ENCODE results near the gene HBZ.
"Not testable (repeated sequence)": the region's sequence is repeated elsewhere in the genome, so short reads cannot be mapped to it uniquely, and the experiment has no call there.

Gene HBZ

DNA sequence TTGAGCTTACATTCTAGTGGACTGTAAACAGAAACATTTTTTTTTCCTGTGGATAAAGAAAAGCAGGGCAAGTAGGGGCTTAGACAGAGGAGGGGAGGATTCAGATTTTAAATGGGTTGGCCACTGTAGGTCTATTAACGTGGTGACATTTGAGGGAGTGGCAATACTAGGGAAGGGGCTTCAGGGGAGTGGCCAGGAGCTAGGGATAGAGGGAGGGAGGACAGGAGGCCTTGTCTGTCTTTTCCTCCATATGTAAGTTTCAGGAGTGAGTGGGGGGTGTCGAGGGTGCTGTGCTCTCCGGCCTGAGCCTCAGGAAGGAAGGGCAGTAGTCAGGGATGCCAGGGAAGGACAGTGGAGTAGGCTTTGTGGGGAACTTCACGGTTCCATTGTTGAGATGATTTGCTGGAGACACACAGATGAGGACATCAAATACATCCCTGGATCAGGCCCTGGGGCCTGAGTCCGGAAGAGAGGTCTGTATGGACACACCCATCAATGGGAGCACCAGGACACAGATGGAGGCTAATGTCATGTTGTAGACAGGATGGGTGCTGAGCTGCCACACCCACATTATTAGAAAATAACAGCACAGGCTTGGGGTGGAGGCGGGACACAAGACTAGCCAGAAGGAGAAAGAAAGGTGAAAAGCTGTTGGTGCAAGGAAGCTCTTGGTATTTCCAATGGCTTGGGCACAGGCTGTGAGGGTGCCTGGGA lies 6.8 kb downstream of the HBZ start:
- Histone ChIP-seq H3K27me3 (ENCODE audit: control insufficient read depth in 1 of 2, insufficient read depth in 2 of 2, low read length in 2 of 2) (peaks cover 13 to 26% of the 10 kb centered on the region in 2 donors), H3K4me1 (ENCODE audit: insufficient read depth, low read length) (peaks cover 6% of the 10 kb centered on the region), H3K36me3 (ENCODE audit: insufficient read depth, low read length) (no peaks in the 10 kb centered on the region), H3K9me3 (ENCODE audit: low read length) (no peaks in the 10 kb centered on the region), H3K27ac (ENCODE audit: low read depth, low read length) (no peak overlapping the region), H3K4me3 (ENCODE audit: low read depth in 1 of 2, low read length in 2 of 2) (no peak overlapping the region), H3K9ac (ENCODE audit: low read length) (no peak overlapping the region)

GRCh38 chr16:160242-160641 lies 7.8 kb downstream of the HBZ start:
- H3K36me3 ChIP-seq (ENCODE audit: insufficient read depth, low read length); H3K9me3 ChIP-seq (ENCODE audit: low read length); H3K4me1 ChIP-seq (ENCODE audit: insufficient read depth, low read length); H3K4me3 ChIP-seq (ENCODE audit: low read depth in 1 of 2, low read length in 2 of 2); H3K9ac ChIP-seq (ENCODE audit: low read length); H3K27ac ChIP-seq (ENCODE audit: low read depth, low read length): not testable (repeated sequence)
- peaks cover 8 to 21% of the 10 kb centered on the region in 2 donors for H3K27me3 ChIP-seq (ENCODE audit: control insufficient read depth in 1 of 2, insufficient read depth in 2 of 2, low read length in 2 of 2)

- H3K9me3 ChIP-seq (ENCODE audit: low read length): no peaks in the 10 kb centered on the region
- no peaks in the 10 kb centered on the region for H3K36me3 ChIP-seq (ENCODE audit: insufficient read depth, low read length)
- H3K27ac ChIP-seq (ENCODE audit: low read depth, low read length): no peak overlapping the region
- H3K27me3 ChIP-seq (ENCODE audit: control insufficient read depth in 1 of 2, insufficient read depth in 2 of 2, low read length in 2 of 2): peaks cover 13 to 21% of the 10 kb centered on the region in 2 donors
- peaks cover 7% of the 10 kb centered on the region for H3K4me1 ChIP-seq (ENCODE audit: insufficient read depth, low read length)
- no peak overlapping the region for H3K4me3 ChIP-seq (ENCODE audit: low read depth in 1 of 2, low read length in 2 of 2)
- no peak overlapping the region for H3K9ac ChIP-seq (ENCODE audit: low read length)
Measured at GRCh38 chr16:160691-161190, 8.3 kb downstream of the HBZ start.

- Histone ChIP-seq H3K4me3 (ENCODE audit: low read depth in 1 of 2, low read length in 2 of 2) (no peak overlapping the region), H3K9me3 (ENCODE audit: low read length) (no peaks in the 10 kb centered on the region), H3K9ac (ENCODE audit: low read length) (no peak overlapping the region), H3K4me1 (ENCODE audit: insufficient read depth, low read length) (peaks cover 10% of the 10 kb centered on the region), H3K27me3 (ENCODE audit: control insufficient read depth in 1 of 2, insufficient read depth in 2 of 2, low read length in 2 of 2) (peaks cover 24 to 35% of the 10 kb centered on the region in 2 donors), H3K36me3 (ENCODE audit: insufficient read depth, low read length) (no peaks in the 10 kb centered on the region), H3K27ac (ENCODE audit: low read depth, low read length) (no peak overlapping the region)
Measured at GRCh38 chr16:162271-162991, 10.0 kb downstream of the HBZ start.

DNA sequence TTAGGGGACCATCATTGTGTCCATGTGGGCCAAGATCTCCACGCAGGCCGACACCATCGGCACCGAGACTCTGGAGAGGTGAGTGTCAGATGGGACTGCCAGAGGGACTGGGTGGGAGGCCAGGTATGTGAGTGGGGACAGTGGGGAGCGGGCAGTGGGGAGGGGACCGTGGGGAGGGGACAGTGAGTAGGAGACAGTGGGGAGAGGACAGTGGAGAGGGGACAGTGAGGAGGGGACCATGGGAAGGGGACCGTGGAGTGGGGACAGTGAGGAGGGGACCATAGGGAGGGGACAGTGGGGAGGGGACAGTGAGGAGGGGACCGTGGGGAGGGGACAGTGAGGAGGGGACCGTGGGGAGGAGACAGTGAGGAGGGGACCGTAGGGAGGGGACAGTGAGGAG lies 10.7 kb downstream of the HBZ start:
- H3K27me3 ChIP-seq (ENCODE audit: control insufficient read depth in 1 of 2, insufficient read depth in 2 of 2, low read length in 2 of 2): peaks cover 31 to 36% of the 10 kb centered on the region in 2 donors
- H3K9ac ChIP-seq (ENCODE audit: low read length); H3K4me3 ChIP-seq (ENCODE audit: low read depth in 1 of 2, low read length in 2 of 2); H3K9me3 ChIP-seq (ENCODE audit: low read length); H3K27ac ChIP-seq (ENCODE audit: low read depth, low read length); H3K36me3 ChIP-seq (ENCODE audit: insufficient read depth, low read length): not testable (repeated sequence)
- peaks cover 10% of the 10 kb centered on the region for H3K4me1 ChIP-seq (ENCODE audit: insufficient read depth, low read length)

- H3K4me3 ChIP-seq (ENCODE audit: low read depth in 1 of 2, low read length in 2 of 2); H3K27ac ChIP-seq (ENCODE audit: low read depth, low read length); H3K9me3 ChIP-seq (ENCODE audit: low read length); H3K9ac ChIP-seq (ENCODE audit: low read length); H3K36me3 ChIP-seq (ENCODE audit: insufficient read depth, low read length): not testable (repeated sequence)
- Histone ChIP-seq H3K4me1 (ENCODE audit: insufficient read depth, low read length) (peaks cover 10% of the 10 kb centered on the region), H3K27me3 (ENCODE audit: control insufficient read depth in 1 of 2, insufficient read depth in 2 of 2, low read length in 2 of 2) (peaks cover 36 to 38% of the 10 kb centered on the region in 2 donors)
Measured at GRCh38 chr16:163696-164095, 11.3 kb downstream of the HBZ start.

GRCh38 chr16:164134-164823 lies 11.8 kb downstream of the HBZ start:
- H3K9me3 ChIP-seq (ENCODE audit: low read length); H3K36me3 ChIP-seq (ENCODE audit: insufficient read depth, low read length): not testable (repeated sequence)
- H3K27me3 ChIP-seq (ENCODE audit: control insufficient read depth in 1 of 2, insufficient read depth in 2 of 2, low read length in 2 of 2): peaks cover 41 to 44% of the 10 kb centered on the region in 2 donors

GRCh38 chr16:164827-165538 lies 12.5 kb downstream of the HBZ start:
- no peaks in the 10 kb centered on the region for H3K9me3 ChIP-seq (ENCODE audit: low read length)
- H3K27ac ChIP-seq (ENCODE audit: low read depth, low read length): no peak overlapping the region
- no peak overlapping the region for H3K9ac ChIP-seq (ENCODE audit: low read length)
- H3K36me3 ChIP-seq (ENCODE audit: insufficient read depth, low read length): no peaks in the 10 kb centered on the region
- H3K4me1 ChIP-seq (ENCODE audit: insufficient read depth, low read length): peaks cover 10% of the 10 kb centered on the region
- peaks cover 41 to 51% of the 10 kb centered on the region in 2 donors for H3K27me3 ChIP-seq (ENCODE audit: control insufficient read depth in 1 of 2, insufficient read depth in 2 of 2, low read length in 2 of 2)
- no peak overlapping the region for H3K4me3 ChIP-seq (ENCODE audit: low read depth in 1 of 2, low read length in 2 of 2)

More at GRCh38 chr16:164134-164823, 11.8 kb downstream of the HBZ start:
- not testable (repeated sequence) for H3K9ac ChIP-seq (ENCODE audit: low read length); H3K4me3 ChIP-seq (ENCODE audit: low read depth in 1 of 2, low read length in 2 of 2); H3K27ac ChIP-seq (ENCODE audit: low read depth, low read length)
- H3K4me1 ChIP-seq (ENCODE audit: insufficient read depth, low read length): peaks cover 10% of the 10 kb centered on the region

- H3K27ac ChIP-seq (ENCODE audit: low read depth, low read length): no peak within 1 kb of the TSS
- H3K4me3 ChIP-seq (ENCODE audit: low read depth in 1 of 2, low read length in 2 of 2): no peak within 1 kb of the TSS
- H3K9me3 ChIP-seq (ENCODE audit: low read length): no peaks in the 10 kb centered on the region
- no peak within 1 kb of the TSS for H3K9ac ChIP-seq (ENCODE audit: low read length)
- H3K27me3 ChIP-seq (ENCODE audit: control insufficient read depth in 1 of 2, insufficient read depth in 2 of 2, low read length in 2 of 2): peaks cover 41 to 54% of the 10 kb centered on the region in 2 donors
- H3K4me1 ChIP-seq (ENCODE audit: insufficient read depth, low read length): peaks cover 10% of the 10 kb centered on the region
- no peaks in the 10 kb centered on the region for H3K36me3 ChIP-seq (ENCODE audit: insufficient read depth, low read length)
Measured at GRCh38 chr16:165539-166374, 13.3 kb downstream of the HBZ start, which contains the start of gene HBM. TSS of gene HBM (plus strand) at chr16:165978. CDS start at chr16:165998, 20 bp downstream.

DNA sequence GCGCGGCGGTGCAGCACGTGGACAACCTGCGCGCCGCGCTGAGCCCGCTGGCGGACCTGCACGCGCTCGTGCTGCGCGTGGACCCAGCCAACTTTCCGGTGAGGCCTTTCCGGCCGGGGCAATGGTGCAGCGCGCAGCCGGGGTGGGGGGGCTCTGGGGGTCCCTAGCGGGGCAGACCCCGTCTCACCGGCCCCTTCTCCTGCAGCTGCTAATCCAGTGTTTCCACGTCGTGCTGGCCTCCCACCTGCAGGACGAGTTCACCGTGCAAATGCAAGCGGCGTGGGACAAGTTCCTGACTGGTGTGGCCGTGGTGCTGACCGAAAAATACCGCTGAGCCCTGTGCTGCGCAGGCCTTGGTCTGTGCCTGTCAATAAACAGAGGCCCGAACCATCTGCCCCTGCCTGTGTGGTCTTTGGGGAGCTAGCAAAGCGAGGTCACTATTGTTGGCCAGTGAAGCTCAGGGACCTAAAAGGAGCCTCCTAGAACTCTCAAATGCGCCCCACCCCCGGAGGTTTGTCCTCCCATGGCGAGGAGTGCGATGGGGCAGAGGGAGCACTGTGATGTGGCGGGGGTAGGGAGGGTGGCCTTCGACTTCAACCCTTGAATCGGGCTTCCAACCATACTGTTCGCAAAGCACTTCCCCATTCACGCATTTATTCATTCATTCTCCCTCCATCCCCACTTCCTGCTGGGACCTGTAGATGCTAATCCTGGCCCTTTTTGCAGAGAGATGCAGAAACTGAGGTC lies 14.1 kb downstream of the HBZ start:
- peaks cover 10% of the 10 kb centered on the region for H3K4me1 ChIP-seq (ENCODE audit: insufficient read depth, low read length)
- no peak overlapping the region for H3K9ac ChIP-seq (ENCODE audit: low read length)
- peaks cover 41 to 59% of the 10 kb centered on the region in 2 donors for H3K27me3 ChIP-seq (ENCODE audit: control insufficient read depth in 1 of 2, insufficient read depth in 2 of 2, low read length in 2 of 2)
- no peaks in the 10 kb centered on the region for H3K36me3 ChIP-seq (ENCODE audit: insufficient read depth, low read length)
- no peak overlapping the region for H3K27ac ChIP-seq (ENCODE audit: low read depth, low read length)
- no peaks in the 10 kb centered on the region for H3K9me3 ChIP-seq (ENCODE audit: low read length)
- no peak overlapping the region for H3K4me3 ChIP-seq (ENCODE audit: low read depth in 1 of 2, low read length in 2 of 2)
